HepG2 (cell line): Measurements from ENCODE around the gene INTS4. TPM values are rescaled to one million over a fixed set of nuclear protein-coding genes. Genes with fewer than 3 reads are reported as not detected.
"Not testable (repeated sequence)": the region's sequence is repeated elsewhere in the genome, so short reads cannot be mapped to it uniquely, and the experiment has no call there.

Experiments used
- ATAC-seq: fragments of 200-7000 bp; cut with Tn5 transposase; 3 replicates; pipeline ENCODE4 v1.9.1; 2020; ENCODE audit warnings: mild to moderate bottlenecking, moderate library complexity
- BruUV-seq: library from RNA; stranded (reverse); fragments of 400-500 nt; replicated peaks from 2 replicates; lab custom pipeline; 2021; lab: Mats Ljungman, UMichigan
- CTCF ChIA-PET: fragments of 300-600 bp; formaldehyde crosslinking; extraction: SDS; loops from one replicate; lab custom pipeline; 2021; ENCODE audit warnings: low total read pairs, inconsistent platforms, low intra/inter-chr PET ratio; lab: Yijun Ruan, JAX
- POLR2A ChIA-PET: fragments of 350-600 bp; sonication (Branson Sonifier 250); formaldehyde crosslinking; loops from one replicate; lab custom pipeline; 2020; ENCODE audit warnings: antibody characterized with exemption, inconsistent platforms; lab: Yijun Ruan, JAX
- DNase-seq: peaks from one replicate; pipeline ENCODE4 v3.0.0-alpha.2; 2015; ENCODE audit warnings: low spot score
- FAIRE-seq: peaks from 3 replicates; lab custom pipeline; 2011; peaks lifted over from hg19 to GRCh38; lab: Jason Lieb, UNC
- H2AFZ ChIP-seq: one replicate; pipeline ENCODE4 v1.6.1; 2011; ENCODE audit warnings: low read length, inconsistent platforms
- H3K27ac ChIP-seq: fragments of 300-600 bp; 3 replicates; pipeline ENCODE4 v1.8.0; 2011; ENCODE audit warnings: mixed run types, mild to moderate bottlenecking, mixed read lengths, low read length, inconsistent platforms; ENCODE audit not compliant: insufficient read depth; ENCODE audit errors: extremely low read length
- H3K27me3 ChIP-seq, 2 experiments: fragments of 200-600 bp in 1 of 2; 2 replicates in 1 of 2; 3 replicates in 1 of 2; pipeline versions ENCODE4 v1.6.0 to v1.8.0; 2011; ENCODE audit warnings: low read length in 2 of 2, mild to moderate bottlenecking in 2 of 2, moderate library complexity in 2 of 2, inconsistent platforms in 1 of 2; ENCODE audit not compliant: insufficient read depth in 2 of 2, control insufficient read depth in 1 of 2
- H3K36me3 ChIP-seq, 2 experiments: fragments of 200-600 bp in 1 of 2; replicated peaks in 1 of 2; 2 replicates in 1 of 2; 3 replicates in 1 of 2; pipeline versions ENCODE4 v1.5.1 to v1.8.0; 2011; ENCODE audit warnings: low read length in 2 of 2, inconsistent platforms in 1 of 2; ENCODE audit not compliant: insufficient read depth in 2 of 2, control insufficient read depth in 1 of 2
- H3K4me1 ChIP-seq: 2 replicates; pipeline ENCODE4 v1.5.1; 2012; ENCODE audit warnings: low read length, inconsistent platforms; ENCODE audit not compliant: insufficient read depth
- H3K4me2 ChIP-seq: 2 replicates; pipeline ENCODE4 v1.6.0; 2011; ENCODE audit warnings: low read depth, low read length, inconsistent platforms
- H3K4me3 ChIP-seq, 3 experiments: fragments of 200-600 bp in 1 of 3; sonication (generic), shearing (Covaris generic) in 1 of 3; replicated peaks in 1 of 3; 2 replicates each; pipeline ENCODE4 v1.5.1; 2011 to 2016; ENCODE audit warnings: low read length in 3 of 3, inconsistent platforms in 2 of 3, low read depth in 2 of 3, mild to moderate bottlenecking in 2 of 3, control low read depth in 1 of 3, mixed read lengths in 1 of 3; ENCODE audit not compliant: insufficient read depth in 1 of 3
- H3K79me2 ChIP-seq: one replicate; pipeline ENCODE4 v1.6.1; 2011; ENCODE audit warnings: low read length, inconsistent platforms; ENCODE audit not compliant: insufficient read depth
- H3K9ac ChIP-seq: 2 replicates; pipeline ENCODE4 v1.6.0; 2011; ENCODE audit warnings: mild to moderate bottlenecking, low read depth, low read length, inconsistent platforms; ENCODE audit not compliant: insufficient read depth
- H3K9me3 ChIP-seq: 2 replicates; pipeline ENCODE4 v1.5.1; 2012; ENCODE audit warnings: mild to moderate bottlenecking, low read length
- H4K20me1 ChIP-seq: 2 replicates; pipeline ENCODE4 v1.6.0; 2011; ENCODE audit warnings: inconsistent platforms, mild to moderate bottlenecking, low read length, moderate library complexity; ENCODE audit not compliant: insufficient read depth
- ARNT2 ChIP-seq: sonication (generic); formaldehyde crosslinking; IDR thresholded peaks from 2 replicates; pipeline ENCODE4 v1.8.0; 2022; ENCODE audit warnings: mild to moderate bottlenecking, low read depth, missing genetic modification reagents, moderate library complexity
- DMAP1 ChIP-seq: IDR thresholded peaks from 2 replicates; pipeline ENCODE4 v1.6.1; 2016
- KAT7 ChIP-seq: IDR thresholded peaks from 2 replicates; pipeline ENCODE4 v1.6.1; 2018; ENCODE audit warnings: borderline replicate concordance, missing compliant biosample characterization
- KLF11 ChIP-seq: IDR thresholded peaks from 2 replicates; pipeline ENCODE4 v1.6.1; 2016; ENCODE audit warnings: missing compliant biosample characterization
- RFX3 ChIP-seq: IDR thresholded peaks from 2 replicates; pipeline ENCODE4 v1.6.1; 2016; ENCODE audit warnings: missing biosample characterization, missing genetic modification reagents
- SOX13 ChIP-seq, 3 experiments: fragments of 450-650 bp in 1 of 3; sonication (generic) in 1 of 3; formaldehyde crosslinking in 1 of 3; IDR thresholded peaks in 2 of 3; conservative IDR thresholded peaks in 1 of 3; 2 replicates each; pipeline versions ENCODE4 v1.5.0 to v1.6.1; 2016 to 2020; ENCODE audit warnings: antibody characterized with exemption in 1 of 3, mild to moderate bottlenecking in 1 of 3, missing compliant biosample characterization in 1 of 3, missing genetic modification reagents in 1 of 3, moderate library complexity in 1 of 3
- STAG1 ChIP-seq: sonication (generic); formaldehyde crosslinking; IDR thresholded peaks from 2 replicates; pipeline ENCODE4 v1.4.0; 2020; ENCODE audit warnings: missing genetic modification reagents
- ZNF121 ChIP-seq: sonication (generic); formaldehyde crosslinking; IDR thresholded peaks from 2 replicates; pipeline ENCODE4 v1.5.0; 2020; ENCODE audit warnings: mild to moderate bottlenecking, missing genetic modification reagents
- WGBS: methylation state at CpG from one replicate; pipeline ENCODE4 v1.1.6; 2017; ENCODE audit warnings: low lambda C conversion rate; 5-methylcytosine and 5-hydroxymethylcytosine counted together
- in situ Hi-C: cut with HindIII; loops from 2 replicates; pipeline ENCODE4 v1.10.0; 2017; ENCODE audit warnings: low pct_unique_long_range_greater_than_20kb; ENCODE audit not compliant: extremely low pct_ligation_motif_present
- intact Hi-C: fragments of 100-400 bp; cut with micrococcal nuclease; formaldehyde crosslinking; loops from one replicate; pipeline ENCODE4 v1.10.0; 2022; ENCODE audit not compliant: unreplicated experiment
- polyA plus RNA-seq, 8 experiments: library from polyadenylated mRNA; depleted of rRNA in 3 of 8; stranded (reverse) in 7 of 8; unstranded in 1 of 8; fragments of >200 nt; fragmentation: Illumina TruSeq in 4 of 8; extraction: Trizol in 4 of 8; gene quantifications; 2 replicates each; pipeline versions ENCODE4 v1.2.1 to v1.2.3, GENCODE V29; 2011 to 2016; ENCODE audit warnings: low read depth in 4 of 8, missing spikeins in 1 of 8, mixed read lengths in 1 of 8; ENCODE audit not compliant: insufficient read depth in 1 of 8
- total RNA-seq, 5 experiments: library from RNA; depleted of rRNA; stranded (reverse); fragments of >200 nt; fragmentation: Illumina TruSeq; extraction: Trizol; gene quantifications; 2 replicates each; pipeline ENCODE4 v1.2.3, GENCODE V29; 2016; ENCODE audit warnings: low read depth in 1 of 5
- TF ChIP-seq, protein P1 (sequence below): sonication (generic); formaldehyde crosslinking; IDR thresholded peaks from 2 replicates; pipeline ENCODE4 v1.5.0; 2020; ENCODE audit warnings: missing genetic modification reagents, mild to moderate bottlenecking, borderline replicate concordance

INTS4 gene
- total and polyA plus RNA-seq, 2 of the 13 experiments (the other 11 are each of a cell fraction or from before 2014, with no cell fraction given), result 37.3 to 44.8 TPM

GRCh38 chr11:77879218-77879617, 115.2 kb downstream of the INTS4 start:
- no peak overlapping the region for H2AFZ ChIP-seq
- no peak overlapping the region for H3K4me3 ChIP-seq
- no peaks in the 10 kb centered on the region for H3K9me3 ChIP-seq
- 97% methylated on average over 3 of the region's 3 CpGs for WGBS
- BruUV-seq, result no TSS peak
- no peaks in the 10 kb centered on the region for H3K79me2 ChIP-seq
- no peak for FAIRE-seq
- H3K9ac ChIP-seq, result no peak overlapping the region
- ChIA-PET POLR2A (no interaction called here), CTCF (no interaction called here)
- no peak overlapping the region for H3K4me2 ChIP-seq
- H3K36me3 ChIP-seq, result peaks cover 17 to 52% of the 10 kb centered on the region in 2 experiments
- no peak for DNase-seq
- no peaks in the 10 kb centered on the region for H4K20me1 ChIP-seq
- intact Hi-C loops, result no loop called here
- no peak for TF ChIP-seq DMAP1
- no peak for TF ChIP-seq KAT7 (CRISPR knock-in tag)
- no peak for TF ChIP-seq ARNT2
- TF ChIP-seq, protein P1, sequence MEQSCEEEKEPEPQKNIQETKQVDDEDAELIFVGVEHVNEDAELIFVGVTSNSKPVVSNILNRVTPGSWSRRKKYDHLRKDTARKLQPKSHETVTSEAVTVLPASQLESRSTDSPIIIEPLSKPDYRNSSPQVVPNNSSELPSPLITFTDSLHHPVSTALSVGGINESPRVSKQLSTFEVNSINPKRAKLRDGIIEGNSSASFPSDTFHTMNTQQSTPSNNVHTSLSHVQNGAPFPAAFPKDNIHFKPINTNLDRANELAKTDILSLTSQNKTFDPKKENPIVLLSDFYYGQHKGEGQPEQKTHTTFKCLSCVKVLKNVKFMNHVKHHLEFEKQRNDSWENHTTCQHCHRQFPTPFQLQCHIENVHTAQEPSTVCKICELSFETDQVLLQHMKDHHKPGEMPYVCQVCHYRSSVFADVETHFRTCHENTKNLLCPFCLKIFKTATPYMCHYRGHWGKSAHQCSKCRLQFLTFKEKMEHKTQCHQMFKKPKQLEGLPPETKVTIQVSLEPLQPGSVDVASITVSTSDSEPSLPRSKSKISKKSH (CRISPR knock-in tag), result no peak
- TF ChIP-seq RFX3, result no peak
- TF ChIP-seq STAG1 (CRISPR knock-in tag), result no peak
- no peak for TF ChIP-seq KLF11 (CRISPR knock-in tag)
- no peak for TF ChIP-seq SOX13 (IDR thresholded peaks at IDR 0.05)
- no peak for TF ChIP-seq SOX13 (CRISPR knock-in tag; conservative IDR thresholded peaks at IDR 0.05 in 1 of 2, IDR thresholded peaks at IDR 0.05 in 1 of 2)
- no peak for TF ChIP-seq ZNF121 (CRISPR knock-in tag)
- H3K27me3 ChIP-seq, result no peaks in the 10 kb centered on the region
- peak; percentile 40; the same call in 1 of the 3 replicates for ATAC-seq
- no peak overlapping the region for H3K27ac ChIP-seq
- in situ Hi-C loops, result no loop called here
- H3K4me1 ChIP-seq, result no peaks in the 10 kb centered on the region

DNA sequence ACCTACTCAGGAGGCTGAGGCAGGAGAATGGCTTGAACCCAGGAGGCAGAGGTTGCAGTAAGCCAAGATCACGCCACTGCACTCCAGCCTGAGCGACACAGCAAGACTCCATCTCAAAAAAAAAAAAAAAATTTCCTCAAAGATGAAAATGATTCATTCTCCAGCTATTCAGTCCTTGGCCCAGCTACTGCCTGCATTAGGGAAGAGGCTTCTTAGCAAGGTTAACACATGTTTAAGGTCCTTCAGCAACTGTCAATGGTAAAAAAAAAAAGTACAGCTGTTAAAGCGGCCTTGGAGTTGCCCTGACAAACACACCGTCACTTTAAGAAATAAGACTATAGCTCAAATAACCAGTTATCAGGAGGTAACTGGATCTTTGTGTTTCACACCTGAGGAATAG, 116.2 kb downstream of the INTS4 start:
- WGBS, result 97% methylated on average over 4 of the region's 4 CpGs
- FAIRE-seq, result not testable (repeated sequence)

More for the DNA sequence above, 116.2 kb downstream of the INTS4 start:
- H3K9ac ChIP-seq, H3K4me1 ChIP-seq, intact Hi-C loops, H3K27ac ChIP-seq, BruUV-seq, in situ Hi-C loops, H3K27me3 ChIP-seq, H3K4me3 ChIP-seq, H3K4me2 ChIP-seq, DNase-seq, CTCF ChIA-PET, H3K79me2 ChIP-seq, POLR2A ChIA-PET, H2AFZ ChIP-seq, ATAC-seq, H3K9me3 ChIP-seq, H4K20me1 ChIP-seq: not testable (repeated sequence)
- peaks cover 17 to 44% of the 10 kb centered on the region in 2 experiments for H3K36me3 ChIP-seq
